NCI-H2107 (cell line): Measurements from ENCODE around the gene ADAMTS7.
"Not testable (repeated sequence)": the region's sequence is repeated elsewhere in the genome, so short reads cannot be mapped to it uniquely, and the experiment has no call there.

Experiments
- DNase-seq: peaks from one replicate; lab custom pipeline; 2025; lab: John Stamatoyannopoulos, UW

ADAMTS7 gene, protein sequence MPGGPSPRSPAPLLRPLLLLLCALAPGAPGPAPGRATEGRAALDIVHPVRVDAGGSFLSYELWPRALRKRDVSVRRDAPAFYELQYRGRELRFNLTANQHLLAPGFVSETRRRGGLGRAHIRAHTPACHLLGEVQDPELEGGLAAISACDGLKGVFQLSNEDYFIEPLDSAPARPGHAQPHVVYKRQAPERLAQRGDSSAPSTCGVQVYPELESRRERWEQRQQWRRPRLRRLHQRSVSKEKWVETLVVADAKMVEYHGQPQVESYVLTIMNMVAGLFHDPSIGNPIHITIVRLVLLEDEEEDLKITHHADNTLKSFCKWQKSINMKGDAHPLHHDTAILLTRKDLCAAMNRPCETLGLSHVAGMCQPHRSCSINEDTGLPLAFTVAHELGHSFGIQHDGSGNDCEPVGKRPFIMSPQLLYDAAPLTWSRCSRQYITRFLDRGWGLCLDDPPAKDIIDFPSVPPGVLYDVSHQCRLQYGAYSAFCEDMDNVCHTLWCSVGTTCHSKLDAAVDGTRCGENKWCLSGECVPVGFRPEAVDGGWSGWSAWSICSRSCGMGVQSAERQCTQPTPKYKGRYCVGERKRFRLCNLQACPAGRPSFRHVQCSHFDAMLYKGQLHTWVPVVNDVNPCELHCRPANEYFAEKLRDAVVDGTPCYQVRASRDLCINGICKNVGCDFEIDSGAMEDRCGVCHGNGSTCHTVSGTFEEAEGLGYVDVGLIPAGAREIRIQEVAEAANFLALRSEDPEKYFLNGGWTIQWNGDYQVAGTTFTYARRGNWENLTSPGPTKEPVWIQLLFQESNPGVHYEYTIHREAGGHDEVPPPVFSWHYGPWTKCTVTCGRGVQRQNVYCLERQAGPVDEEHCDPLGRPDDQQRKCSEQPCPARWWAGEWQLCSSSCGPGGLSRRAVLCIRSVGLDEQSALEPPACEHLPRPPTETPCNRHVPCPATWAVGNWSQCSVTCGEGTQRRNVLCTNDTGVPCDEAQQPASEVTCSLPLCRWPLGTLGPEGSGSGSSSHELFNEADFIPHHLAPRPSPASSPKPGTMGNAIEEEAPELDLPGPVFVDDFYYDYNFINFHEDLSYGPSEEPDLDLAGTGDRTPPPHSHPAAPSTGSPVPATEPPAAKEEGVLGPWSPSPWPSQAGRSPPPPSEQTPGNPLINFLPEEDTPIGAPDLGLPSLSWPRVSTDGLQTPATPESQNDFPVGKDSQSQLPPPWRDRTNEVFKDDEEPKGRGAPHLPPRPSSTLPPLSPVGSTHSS (N-terminal part only)

DNA sequence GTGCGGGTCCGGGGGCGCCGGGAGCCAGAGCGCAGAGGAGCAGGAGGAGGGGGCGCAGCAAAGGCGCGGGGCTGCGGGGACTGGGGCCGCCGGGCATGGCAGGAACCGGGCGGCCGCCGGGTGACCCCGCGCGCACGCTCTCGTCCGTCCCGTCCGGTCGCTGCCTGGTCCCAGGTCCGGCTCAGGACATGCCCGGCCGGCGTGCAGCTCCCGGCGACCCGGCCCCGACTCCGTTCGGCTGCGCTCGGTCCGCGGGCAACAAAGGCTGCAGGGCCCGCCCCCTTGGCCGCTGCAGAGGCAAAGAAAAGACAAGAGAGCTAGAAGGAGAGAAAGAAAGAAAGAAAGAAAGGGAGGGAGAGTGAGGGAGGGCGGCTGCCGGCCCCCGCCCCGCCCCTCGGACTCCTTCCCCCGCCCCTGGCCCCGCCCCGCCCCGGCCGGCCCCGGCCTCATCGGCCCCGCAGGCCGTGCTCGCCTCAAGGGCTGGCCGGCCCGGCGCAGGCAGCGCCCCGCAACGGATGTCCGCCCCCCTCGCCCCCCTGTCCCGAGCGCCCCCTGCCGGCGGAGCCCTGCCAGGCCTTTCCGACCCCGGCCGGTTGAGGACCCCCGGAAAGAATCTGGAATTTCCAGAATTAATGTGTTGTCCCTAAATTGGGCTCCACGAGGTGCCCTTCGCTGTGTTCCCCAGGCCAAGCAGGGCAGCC lies at the start of gene ADAMTS7:
Gene ADAMTS7 (minus strand): TSS at position 341 of the 701 bp plus-strand sequence. CDS start 244 bp downstream, at position 97.
- DNase-seq, result no peak

DNA sequence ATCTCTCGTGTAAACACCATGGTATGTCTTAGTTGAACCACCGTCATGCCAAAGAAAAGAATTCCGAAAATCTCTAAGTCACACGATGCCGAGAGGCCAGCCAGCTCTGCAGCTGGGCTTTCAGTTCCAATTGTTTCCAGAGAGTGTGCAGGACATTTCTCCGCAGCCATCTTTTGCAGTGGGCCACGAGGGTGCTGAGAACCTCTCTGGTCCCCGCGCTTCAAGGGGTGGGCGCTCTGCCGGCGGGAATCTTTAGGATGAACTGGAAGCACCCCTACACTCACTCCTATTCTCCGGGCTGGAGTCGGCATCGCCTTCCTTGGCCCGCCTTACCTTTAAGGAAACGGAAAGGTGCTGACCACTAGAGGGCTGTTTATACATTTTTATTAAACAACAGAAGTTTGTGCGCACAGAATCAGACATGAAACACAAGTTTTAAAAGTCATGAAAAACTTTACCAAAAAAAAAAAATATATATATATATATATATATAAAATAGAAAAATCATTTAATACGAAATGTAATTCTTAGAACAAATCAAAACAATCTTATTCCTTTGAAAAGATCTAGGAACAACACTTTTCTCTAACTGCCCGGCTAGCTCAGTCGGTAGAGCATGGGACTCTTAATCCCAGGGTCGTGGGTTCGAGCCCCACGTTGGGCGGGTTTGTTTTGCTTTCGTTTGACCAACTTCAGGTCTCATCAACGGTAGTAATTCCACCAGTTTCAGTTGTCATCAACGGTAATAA lies 48.9 kb upstream of the ADAMTS7 start:
- no peak for DNase-seq

DNA sequence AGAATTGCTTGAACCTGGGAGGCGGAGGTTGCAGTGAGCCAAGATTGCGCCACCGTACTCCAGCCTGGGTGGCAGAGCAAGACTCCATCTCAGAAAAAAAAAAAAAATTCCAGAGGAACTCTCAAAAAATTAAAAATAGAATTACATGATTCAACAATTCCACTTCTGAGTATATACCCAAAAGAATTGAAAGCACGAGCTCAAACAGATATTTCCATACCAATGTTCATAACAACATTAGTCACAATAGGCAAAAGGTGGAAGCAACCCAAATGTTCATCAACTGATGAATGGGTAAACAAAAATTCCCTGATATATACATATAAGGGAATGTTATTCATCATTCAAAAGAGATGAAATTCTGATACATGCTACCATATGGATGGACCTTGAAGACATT lies 44.5 kb upstream of the ADAMTS7 start:
- no peak for DNase-seq

DNA sequence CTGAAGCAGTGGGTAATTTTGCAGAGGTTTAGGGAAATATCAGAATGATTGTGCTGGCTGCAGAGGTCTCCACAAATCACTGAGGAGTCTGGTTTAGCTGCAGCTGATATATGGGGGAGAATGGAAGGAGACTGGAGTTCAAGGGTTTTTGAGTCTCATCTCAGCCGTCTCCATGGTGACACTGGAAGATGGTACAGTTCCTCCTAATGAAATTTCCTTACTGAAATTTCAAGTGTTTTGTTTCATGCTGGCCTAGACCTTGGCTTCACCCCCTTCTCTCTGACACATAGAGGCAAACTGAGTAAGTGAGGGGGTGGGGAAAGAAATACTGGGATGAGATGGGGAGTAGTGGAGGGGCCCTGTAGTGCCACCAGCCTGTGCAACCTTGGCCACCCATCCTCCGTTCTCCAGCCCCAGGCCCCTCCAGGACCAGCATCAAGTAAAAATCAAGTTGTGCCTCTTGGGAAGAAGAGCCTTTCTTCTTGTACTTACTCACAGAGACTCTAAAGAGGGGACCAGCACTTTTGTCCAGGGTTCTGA lies 43.6 kb upstream of the ADAMTS7 start:
- DNase-seq, result no peak

DNA sequence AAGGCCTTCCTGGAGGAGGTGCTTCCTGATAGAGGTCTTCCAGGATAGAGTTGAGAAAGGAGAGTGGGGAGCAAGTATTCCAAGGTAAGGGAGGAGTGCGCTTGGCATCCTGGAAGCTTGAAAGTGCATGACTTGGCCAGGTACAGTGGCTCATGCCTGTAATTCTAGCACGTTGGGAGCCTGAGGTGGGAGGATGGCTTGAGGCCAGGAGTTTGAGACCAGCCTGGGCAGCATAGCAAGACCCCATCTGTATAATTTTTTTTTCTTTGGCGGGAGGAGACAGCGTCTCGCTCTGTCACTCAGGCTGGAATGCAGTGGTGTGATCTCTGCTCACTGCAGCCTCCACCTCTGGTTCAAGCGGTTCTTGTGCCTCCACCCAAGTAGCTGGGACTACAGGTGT lies 42.2 kb upstream of the ADAMTS7 start:
- no peak for DNase-seq

DNA sequence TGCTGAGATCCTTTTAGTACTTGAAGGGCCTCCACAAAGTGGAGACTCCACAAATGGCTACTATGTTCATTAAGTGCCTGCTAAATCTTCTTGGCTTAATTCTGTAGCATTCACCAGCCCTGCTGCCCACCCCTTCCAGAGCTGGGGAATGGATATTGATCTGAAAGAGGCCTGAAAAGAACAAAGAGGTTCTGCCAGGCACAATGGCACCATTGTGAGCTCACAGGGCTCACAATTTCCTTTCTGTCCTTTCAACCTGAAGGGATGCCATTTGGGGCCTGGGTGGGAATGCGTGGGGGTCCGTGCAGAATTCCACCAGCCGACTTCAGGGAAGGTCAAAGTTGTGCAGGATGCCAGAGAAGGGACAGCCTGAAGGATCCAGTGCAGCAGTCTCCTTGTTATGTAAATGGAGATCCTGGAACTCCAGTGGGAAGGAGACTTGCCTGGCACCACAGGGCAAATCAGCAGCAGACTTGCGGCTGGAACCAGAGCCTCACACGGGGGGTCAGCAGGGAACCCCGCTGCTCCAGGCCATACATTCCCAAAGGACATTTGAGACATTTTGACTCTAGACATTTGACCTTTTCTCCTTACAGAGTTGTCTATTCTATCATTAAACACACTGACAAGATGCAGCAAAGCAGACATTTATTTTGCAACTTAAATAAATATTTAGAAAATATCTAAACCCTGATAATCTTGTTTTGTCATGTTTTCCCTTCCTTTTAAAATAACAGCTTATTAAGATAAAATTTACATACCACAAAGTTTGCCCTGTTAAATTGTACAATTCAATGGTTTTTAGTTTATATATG lies 39.9 kb upstream of the ADAMTS7 start:
- DNase-seq, result no peak

DNA sequence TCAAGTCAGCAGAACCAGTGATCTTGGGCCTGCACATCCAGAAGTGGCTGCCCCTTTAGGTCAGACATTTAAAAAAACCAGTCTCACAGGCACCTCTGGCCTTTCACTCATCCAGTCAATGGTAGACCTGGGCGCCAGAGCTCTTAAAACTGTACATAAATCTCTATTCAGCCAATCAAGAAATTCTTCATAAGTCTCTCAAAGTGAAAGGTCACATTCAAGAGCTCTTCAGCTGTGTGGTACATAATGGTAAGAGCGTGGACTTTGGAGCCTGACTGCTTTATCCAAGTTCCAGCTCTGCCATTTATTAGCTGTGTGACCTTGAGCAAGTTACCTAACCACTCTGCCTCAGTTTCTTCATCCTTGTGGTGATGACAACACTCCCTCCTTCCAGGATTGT lies 39.1 kb upstream of the ADAMTS7 start:
- no peak for DNase-seq

DNA sequence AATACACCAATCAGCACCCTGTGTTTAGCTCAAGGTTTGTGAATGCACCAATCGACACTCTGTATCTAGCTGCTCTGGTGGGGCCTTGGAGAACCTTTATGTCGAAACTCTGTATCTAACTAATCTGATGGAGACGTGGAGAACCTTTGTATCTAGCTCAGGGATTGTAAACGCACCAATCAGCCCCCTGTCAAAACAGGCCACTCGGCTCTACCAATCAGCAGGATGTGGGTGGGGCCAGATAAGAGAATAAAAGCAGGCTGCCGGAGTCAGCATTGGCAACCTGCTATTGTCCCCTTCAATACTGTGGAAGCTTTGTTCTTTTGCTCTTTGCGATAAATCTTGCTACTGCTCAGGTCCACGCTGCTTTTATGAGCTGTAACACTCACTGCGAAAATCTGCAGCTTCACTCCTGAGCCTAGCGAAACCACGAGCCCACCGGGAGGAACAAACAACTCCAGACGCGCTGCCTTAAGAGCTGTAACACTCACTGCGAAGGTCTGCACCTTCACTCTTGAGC lies 36.2 kb upstream of the ADAMTS7 start:
- not testable (repeated sequence) for DNase-seq

DNA sequence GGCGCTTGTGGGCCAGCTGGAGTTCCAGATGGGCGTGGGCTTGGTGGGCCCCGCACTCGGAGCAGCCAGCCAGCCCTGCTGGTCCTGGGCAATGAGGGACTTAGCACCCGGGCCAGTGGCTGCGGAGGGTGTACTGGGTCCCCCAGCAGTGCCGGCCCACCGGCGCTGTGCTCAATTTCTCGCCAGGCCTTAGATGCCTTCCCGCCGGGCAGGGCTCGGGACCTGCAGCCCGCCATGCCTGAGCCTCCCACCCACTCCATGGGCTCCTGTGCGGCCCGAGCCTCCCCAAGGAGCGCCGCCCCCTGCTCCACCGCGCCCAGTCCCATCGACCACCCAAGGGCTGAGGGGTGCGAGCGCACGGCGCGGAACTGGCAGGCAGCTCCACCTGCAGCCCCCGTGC lies 35.6 kb upstream of the ADAMTS7 start:
- DNase-seq, result not testable (repeated sequence)

DNA sequence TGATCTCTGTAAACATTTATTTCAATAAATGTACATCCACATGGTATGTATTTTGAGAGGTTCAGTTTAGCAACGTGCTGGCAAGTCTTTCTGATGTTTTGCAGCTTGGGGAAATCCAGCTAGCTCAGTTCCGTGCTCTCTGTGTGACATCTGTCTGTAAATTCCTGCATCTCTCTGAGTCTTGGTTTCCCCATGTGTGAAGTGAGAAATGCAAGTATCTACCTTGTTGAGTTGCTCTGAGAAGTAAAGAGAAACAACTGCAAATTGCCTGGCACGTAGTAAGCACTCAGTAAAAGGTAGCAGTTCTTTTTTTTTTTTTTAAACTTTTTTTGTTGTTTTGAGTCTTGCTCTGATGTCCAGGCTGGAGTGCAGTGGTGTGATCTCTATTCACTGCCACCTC lies 31.3 kb upstream of the ADAMTS7 start:
- DNase-seq, result no peak

DNA sequence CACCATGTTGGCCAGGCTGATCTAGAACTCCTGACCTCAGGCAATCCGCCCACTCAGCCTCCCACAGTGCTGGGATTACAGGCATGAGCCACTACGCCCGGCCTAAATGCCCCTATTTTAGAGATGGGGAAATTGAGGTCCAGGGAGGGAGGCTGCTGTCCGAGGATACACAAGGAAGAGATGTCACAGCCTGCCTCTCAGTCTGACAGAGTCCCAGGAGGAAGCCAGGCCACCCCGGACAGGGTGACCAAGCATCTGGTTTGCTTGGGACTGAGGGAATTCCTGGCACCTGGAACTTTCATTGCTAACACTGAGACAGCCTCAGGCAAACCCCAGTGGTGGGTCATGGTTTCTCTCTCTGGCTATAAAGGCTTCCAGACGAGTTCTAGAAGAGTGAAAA lies 30.6 kb upstream of the ADAMTS7 start:
- DNase-seq, result no peak

DNA sequence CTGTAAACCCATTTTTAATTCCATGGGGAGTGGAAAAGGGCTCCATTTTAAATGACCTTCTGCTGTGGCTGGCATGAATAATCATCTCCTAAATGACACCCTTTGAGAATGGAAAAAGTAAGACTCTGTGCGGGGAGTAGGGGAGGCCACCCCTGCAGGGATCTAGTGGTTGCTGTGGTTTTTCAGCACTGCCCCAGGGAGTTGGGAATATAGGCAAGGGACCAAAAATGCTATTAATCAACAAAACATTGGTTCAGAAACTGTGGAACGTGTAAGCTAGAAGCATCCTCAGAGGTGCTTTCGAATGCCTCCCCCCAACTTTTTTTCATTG lies 30.1 kb upstream of the ADAMTS7 start:
- DNase-seq, result no peak

DNA sequence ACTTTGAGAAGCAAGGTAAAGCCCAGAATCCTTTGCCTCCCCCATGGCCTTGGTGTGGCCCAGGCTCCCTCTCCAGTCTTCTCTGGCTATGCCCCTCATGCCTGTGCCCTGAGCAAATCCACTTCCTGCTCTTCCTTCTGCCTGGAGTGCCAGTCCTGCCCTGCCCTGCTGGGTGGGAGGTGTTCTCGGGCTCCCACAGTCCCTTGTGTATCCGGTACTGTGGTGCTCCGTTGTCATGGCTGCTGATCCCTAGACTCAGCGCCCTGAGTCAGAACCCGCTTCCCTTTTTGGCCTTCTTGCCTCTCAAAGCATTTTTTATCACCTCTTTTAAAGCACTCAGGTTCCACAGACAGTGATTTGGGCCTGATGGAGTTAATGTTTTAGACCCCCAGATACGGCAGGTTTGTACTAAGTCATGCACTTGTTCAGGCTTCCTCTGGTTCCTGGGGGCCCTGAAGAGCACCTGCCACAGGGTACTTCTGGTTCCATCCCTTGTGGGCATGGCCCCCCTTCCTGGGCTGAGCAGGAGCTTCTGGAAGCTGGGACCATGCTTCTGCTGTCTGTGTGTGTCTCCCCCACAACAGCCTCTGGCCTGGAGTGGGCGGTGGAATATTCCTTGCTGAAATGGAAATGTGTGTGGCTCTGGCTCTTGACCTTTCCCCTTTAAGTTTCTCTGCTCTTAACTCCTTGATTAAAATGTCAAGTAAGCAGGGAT lies 29.6 kb upstream of the ADAMTS7 start:
- DNase-seq, result no peak

DNA sequence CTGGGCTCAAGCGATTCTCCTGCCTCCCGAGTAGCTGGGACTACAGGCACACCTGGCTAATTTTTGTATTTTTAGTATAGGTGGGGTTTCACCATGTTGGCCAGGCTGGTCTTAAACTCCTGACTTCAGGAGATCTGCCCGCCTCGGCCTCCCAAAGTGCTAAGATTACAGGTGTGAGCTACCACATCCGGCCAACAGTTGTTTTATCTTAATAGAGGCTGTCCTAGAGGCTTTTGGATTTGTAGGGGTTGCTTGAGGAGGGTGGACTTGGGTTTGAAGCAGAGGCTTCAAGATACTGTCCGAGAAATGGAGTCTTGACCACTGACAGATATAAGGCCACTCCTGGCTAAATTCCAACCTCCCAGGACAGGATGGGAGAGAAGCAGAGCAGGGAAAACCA lies 27.9 kb upstream of the ADAMTS7 start:
- not testable (repeated sequence) for DNase-seq

DNA sequence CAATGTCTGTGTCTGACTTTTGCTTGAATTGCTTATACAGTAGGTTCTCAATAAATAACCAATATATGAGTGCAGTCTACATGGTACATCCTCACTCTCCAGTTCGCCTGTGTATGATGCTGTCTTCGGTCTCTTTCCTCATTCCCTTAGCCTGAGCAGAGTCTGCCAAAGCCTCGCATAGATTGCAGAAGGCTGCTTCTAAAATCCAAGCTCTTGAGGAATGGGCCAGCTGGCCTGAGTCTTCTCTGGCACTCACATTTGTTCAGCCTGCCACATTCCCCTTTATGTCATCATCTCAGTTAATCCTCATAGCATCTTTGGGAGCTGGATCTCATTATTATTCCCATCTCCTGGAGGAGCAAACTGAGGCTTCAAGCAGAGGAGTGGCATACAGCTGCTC lies 27.2 kb upstream of the ADAMTS7 start:
- no peak for DNase-seq

DNA sequence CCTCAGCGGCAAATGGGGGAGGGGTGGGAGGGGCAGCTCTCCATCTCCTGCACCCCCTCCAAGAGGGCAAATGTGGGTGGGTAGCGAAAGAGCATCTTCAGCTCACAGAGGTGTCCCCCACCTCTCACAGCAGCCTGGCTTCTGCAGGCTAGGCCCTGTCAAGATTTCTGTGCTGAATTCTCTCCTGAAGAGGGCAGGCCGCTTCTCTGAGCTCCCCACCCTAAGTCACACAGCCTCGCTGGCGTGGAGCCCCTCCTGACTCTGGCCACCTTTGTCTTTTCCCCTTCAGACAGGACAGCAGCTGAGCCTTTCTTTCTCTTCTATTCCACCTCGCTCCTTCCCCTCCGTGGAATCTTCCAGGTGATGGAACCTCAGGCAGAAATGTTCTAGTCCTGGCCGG lies 26.3 kb upstream of the ADAMTS7 start:
- no peak for DNase-seq

DNA sequence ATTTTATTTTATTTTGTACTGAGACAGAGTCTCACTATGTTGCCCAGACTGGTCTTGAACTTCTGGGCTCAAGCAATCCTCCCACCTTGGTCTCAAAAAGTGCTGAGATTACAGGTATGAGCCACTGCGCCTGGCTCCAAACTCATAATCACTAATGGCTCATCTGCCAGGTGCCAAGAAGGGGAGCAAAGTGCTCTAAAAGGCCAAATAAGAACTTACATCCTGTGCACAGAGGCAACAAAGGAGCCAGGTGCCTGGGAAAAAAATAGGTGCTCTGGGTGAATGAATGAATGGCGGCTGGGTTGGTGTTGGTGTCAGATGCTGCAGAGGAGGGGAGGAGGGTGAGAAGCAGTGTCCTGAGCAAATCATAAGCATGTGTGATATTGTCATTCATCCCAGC lies 25.9 kb upstream of the ADAMTS7 start:
- no peak for DNase-seq

DNA sequence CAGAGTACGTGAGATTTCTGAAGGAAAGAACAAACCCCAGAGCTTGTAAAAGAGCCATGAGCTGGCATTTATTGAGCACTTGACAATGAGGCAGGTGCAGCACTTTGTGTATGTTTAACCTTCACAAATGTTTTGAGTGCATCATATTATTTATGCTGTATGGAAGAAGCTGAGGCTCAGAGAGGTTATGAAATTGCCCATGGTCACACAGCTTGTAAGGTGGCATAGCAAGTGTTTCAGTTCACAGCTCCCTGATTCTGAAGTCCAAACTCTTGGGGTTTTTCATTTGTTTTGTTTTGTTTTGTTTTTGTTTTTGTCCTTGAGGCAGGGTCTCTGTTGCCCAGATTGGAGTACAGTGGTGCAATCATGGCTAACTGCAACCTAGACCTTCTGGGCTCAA lies 25.1 kb upstream of the ADAMTS7 start:
- no peak for DNase-seq
